OCI-LY1 (cell line): ENCODE data around the gene TCEAL7.
A peak's percentile ranks its signal among the peaks of the same experiment; 100 is the strongest.

Experiments used
- H2AFZ ChIP-seq: fragments of 200-600 bp; sonication (generic), shearing (Covaris generic); 2 replicates; pipeline ENCODE4 v1.6.0; 2014; ENCODE audit warnings: antibody characterized with exemption, mild to moderate bottlenecking, low read length
- H3F3A ChIP-seq: fragments of 200-600 bp; sonication (generic), shearing (Covaris generic); 2 replicates; pipeline ENCODE4 v1.6.0; 2014; ENCODE audit warnings: mild to moderate bottlenecking, antibody characterized with exemption, low read length, moderate library complexity; ENCODE audit not compliant: insufficient read depth
- H3K27ac ChIP-seq: fragments of 200-600 bp; sonication (generic); 2 replicates; pipeline ENCODE4 v1.5.1; 2014; ENCODE audit warnings: low read length, mixed run types, mild to moderate bottlenecking, low read depth; ENCODE audit not compliant: poor library complexity, severe bottlenecking
- H3K27me3 ChIP-seq: fragments of 200-600 bp; sonication (generic); 2 replicates; pipeline ENCODE4 v1.6.0; 2014; ENCODE audit warnings: antibody characterized with exemption, mild to moderate bottlenecking, low read length, moderate library complexity; ENCODE audit not compliant: insufficient read depth
- H3K36me3 ChIP-seq: fragments of 200-600 bp; sonication (generic); 2 replicates; pipeline ENCODE4 v1.6.1; 2014; ENCODE audit warnings: mild to moderate bottlenecking, antibody characterized with exemption, low read length, moderate library complexity, mixed read lengths; ENCODE audit not compliant: insufficient read depth
- H3K4me1 ChIP-seq: fragments of 200-600 bp; sonication (generic); 2 replicates; pipeline ENCODE4 v1.5.1; 2014; ENCODE audit warnings: mild to moderate bottlenecking, low read length, moderate library complexity; ENCODE audit not compliant: insufficient read depth, severe bottlenecking
- H3K4me2 ChIP-seq: fragments of 200-600 bp; sonication (generic), shearing (Covaris generic); 2 replicates; pipeline ENCODE4 v1.6.1; 2014; ENCODE audit warnings: low read length
- H3K4me3 ChIP-seq: fragments of 200-600 bp; sonication (generic); 2 replicates; pipeline ENCODE4 v1.5.1; 2014; ENCODE audit warnings: low read length, low read depth, mild to moderate bottlenecking, mixed read lengths; ENCODE audit not compliant: poor library complexity, severe bottlenecking
- H3K79me2 ChIP-seq: fragments of 200-600 bp; shearing (Covaris generic); 2 replicates; pipeline ENCODE4 v1.6.1; 2016; ENCODE audit warnings: mixed run types, low read length, mixed read lengths; ENCODE audit not compliant: insufficient read depth
- H3K9ac ChIP-seq: fragments of 200-600 bp; sonication (generic), shearing (Covaris generic); 2 replicates; pipeline ENCODE4 v1.6.1; 2014; ENCODE audit warnings: mild to moderate bottlenecking, low read length, mixed read lengths
- H3K9me2 ChIP-seq: fragments of 200-600 bp; sonication (generic), shearing (Covaris generic); 2 replicates; pipeline ENCODE4 v1.6.1; 2014; ENCODE audit warnings: low read depth, mild to moderate bottlenecking, low read length, mixed read lengths
- H3K9me3 ChIP-seq: fragments of 200-600 bp; shearing (Covaris generic); 2 replicates; pipeline ENCODE4 v1.6.1; 2014; ENCODE audit warnings: low read length, mixed read lengths
- H4K20me1 ChIP-seq: fragments of 200-600 bp; sonication (generic), shearing (Covaris generic); 2 replicates; pipeline ENCODE4 v1.6.0; 2016; ENCODE audit warnings: mild to moderate bottlenecking, low read length; ENCODE audit not compliant: insufficient read depth
- CTCF ChIP-seq: fragments of 200-600 bp; sonication (generic), shearing (Covaris generic); IDR thresholded peaks from 2 replicates; pipeline ENCODE4 v1.5.1; 2017; ENCODE audit warnings: mild to moderate bottlenecking, antibody characterized with exemption, low read length, moderate library complexity, mixed read lengths
- EZH2 ChIP-seq: fragments of 200-600 bp; sonication (generic), shearing (Covaris generic); IDR thresholded peaks from 2 replicates; pipeline ENCODE4 v1.8.0; 2017; ENCODE audit warnings: borderline replicate concordance, mixed run types, mild to moderate bottlenecking, antibody characterized with exemption, low read length, moderate library complexity, mixed read lengths

Gene TCEAL7

DNA sequence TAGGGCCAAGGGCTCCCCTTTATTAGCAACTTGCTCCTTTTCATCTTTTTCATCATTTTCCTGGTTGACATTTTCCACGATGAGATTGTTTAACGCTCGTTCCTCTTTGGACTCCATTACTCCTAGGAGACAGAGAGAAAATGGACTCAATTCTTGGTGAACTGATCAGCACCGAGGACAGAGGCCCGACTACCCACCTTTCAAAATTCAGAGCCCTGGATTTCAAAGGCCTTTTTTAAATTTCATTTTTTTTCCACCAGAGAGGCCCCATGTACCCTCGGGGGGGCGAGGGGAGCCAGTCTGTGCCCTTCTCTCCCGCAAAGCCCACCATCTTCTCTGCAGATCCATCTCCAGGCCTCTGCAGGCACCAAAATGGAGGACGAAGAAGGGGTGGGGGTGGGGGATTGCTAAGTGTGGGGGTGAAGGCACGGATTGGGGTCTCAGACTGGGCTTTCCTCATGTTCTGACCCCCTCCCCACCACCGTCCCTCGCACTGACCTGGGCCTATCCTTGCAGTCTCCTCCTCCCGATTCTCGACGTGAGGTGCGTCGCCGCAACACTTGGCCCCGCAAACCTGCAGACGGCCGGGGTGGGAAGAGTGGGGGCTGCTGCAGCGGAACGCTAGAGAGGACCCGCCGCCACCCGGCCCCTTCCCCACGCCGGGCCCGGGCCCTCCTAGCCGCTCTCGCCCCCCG is 20.0 kb upstream of the TCEAL7 start:
- H3K27ac ChIP-seq, result no peak overlapping the region
- H3K36me3 ChIP-seq, result no peaks in the 10 kb centered on the region
- peak overlapping the region; percentile 73 for H3K4me2 ChIP-seq
- no peaks in the 10 kb centered on the region for H3K4me1 ChIP-seq
- TF ChIP-seq EZH2, result no peak
- no peak for TF ChIP-seq CTCF
- H3F3A ChIP-seq, result no peaks in the 10 kb centered on the region
- no peaks in the 10 kb centered on the region for H3K79me2 ChIP-seq
- H3K9ac ChIP-seq, result peak overlapping the region; percentile 70
- peak overlapping the region; percentile 82 for H3K4me3 ChIP-seq
- no peaks in the 10 kb centered on the region for H3K9me2 ChIP-seq
- no peaks in the 10 kb centered on the region for H4K20me1 ChIP-seq
- no peaks in the 10 kb centered on the region for H3K9me3 ChIP-seq
- no peak overlapping the region for H2AFZ ChIP-seq
- no peaks in the 10 kb centered on the region for H3K27me3 ChIP-seq

DNA sequence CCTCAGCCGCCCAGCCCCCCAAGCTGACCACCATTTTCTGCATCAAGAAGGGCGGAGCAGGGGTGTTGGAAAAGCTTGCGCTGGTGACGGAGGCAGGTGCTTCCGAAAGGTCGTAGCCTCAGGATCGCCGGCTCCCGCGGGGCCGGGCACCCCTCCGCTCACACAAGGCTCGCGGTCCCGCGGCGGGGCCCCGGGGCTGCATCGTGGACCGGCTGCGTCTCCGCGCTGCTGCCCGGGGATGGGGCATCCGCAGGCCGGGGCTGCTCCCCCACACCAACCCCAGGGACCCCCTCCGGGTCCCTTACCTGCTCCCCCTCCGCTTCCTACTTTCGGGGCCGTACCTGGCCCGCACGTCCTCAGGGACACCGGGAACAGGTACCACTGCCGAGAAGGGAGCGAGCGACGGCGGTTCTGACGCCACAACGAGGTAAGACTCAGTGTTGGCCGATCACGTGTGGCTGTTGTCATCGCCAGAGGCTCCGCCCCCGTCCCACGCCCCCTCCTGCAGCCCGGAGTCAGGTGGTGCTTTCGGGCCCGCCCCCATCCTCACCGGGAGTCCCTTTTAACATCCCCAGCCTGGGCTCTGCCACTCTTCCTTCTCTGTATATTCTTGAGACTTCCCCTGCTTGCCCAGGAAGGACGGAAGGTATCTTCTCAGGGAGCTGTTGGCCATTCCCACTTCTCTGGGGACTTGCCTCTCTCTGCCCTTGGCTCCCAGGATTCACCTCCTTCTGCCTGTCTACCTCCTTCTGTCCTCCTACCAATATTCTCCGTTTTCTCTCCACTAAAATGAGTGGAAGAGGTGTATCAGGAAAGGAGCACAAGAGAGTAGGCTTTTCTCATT is 19.3 kb upstream of the TCEAL7 start, which contains the start of gene BEX2:
Gene BEX2 (minus strand): TSS at position 436 of the 844 bp plus-strand sequence. CDS start 1,014 bp downstream, outside the sequence.
- peak within 1 kb of the TSS; percentile 73 for H3K4me2 ChIP-seq
- H3K79me2 ChIP-seq, result no peaks in the 10 kb centered on the region
- H3K9me2 ChIP-seq, result no peaks in the 10 kb centered on the region
- peak within 1 kb of the TSS; percentile 82 for H3K4me3 ChIP-seq
- H2AFZ ChIP-seq, result peak within 1 kb of the TSS; percentile 94
- H3K4me1 ChIP-seq, result no peaks in the 10 kb centered on the region
- H4K20me1 ChIP-seq, result no peaks in the 10 kb centered on the region
- H3K27me3 ChIP-seq, result no peaks in the 10 kb centered on the region
- TF ChIP-seq CTCF (no peak), EZH2 (no peak)
- peak within 1 kb of the TSS; percentile 70 for H3K9ac ChIP-seq
- no peak within 1 kb of the TSS for H3K27ac ChIP-seq
- H3K9me3 ChIP-seq, result no peaks in the 10 kb centered on the region
- H3K36me3 ChIP-seq, result no peaks in the 10 kb centered on the region
- no peaks in the 10 kb centered on the region for H3F3A ChIP-seq

- no peaks in the 10 kb centered on the region for H3K9me3 ChIP-seq
- H3K9me2 ChIP-seq, result no peaks in the 10 kb centered on the region
- no peaks in the 10 kb centered on the region for H3K36me3 ChIP-seq
- H4K20me1 ChIP-seq, result no peaks in the 10 kb centered on the region
- no peak overlapping the region for H3K27ac ChIP-seq
- TF ChIP-seq CTCF (no peak), EZH2 (no peak)
- no peaks in the 10 kb centered on the region for H3K79me2 ChIP-seq
- no peaks in the 10 kb centered on the region for H3K4me1 ChIP-seq
- H2AFZ ChIP-seq, result peak overlapping the region; percentile 94; the same call in 1 of the 2 replicates
- H3K4me3 ChIP-seq, result no peak overlapping the region
- no peak overlapping the region for H3K9ac ChIP-seq
- peak overlapping the region; percentile 73; the same call in 1 of the 2 replicates for H3K4me2 ChIP-seq
- H3F3A ChIP-seq, result no peaks in the 10 kb centered on the region
- no peaks in the 10 kb centered on the region for H3K27me3 ChIP-seq
Measured at GRCh38 chrX:103311399-103311780, 18.6 kb upstream of the TCEAL7 start.
